ENCODE data around the gene APMAP.

DNA sequence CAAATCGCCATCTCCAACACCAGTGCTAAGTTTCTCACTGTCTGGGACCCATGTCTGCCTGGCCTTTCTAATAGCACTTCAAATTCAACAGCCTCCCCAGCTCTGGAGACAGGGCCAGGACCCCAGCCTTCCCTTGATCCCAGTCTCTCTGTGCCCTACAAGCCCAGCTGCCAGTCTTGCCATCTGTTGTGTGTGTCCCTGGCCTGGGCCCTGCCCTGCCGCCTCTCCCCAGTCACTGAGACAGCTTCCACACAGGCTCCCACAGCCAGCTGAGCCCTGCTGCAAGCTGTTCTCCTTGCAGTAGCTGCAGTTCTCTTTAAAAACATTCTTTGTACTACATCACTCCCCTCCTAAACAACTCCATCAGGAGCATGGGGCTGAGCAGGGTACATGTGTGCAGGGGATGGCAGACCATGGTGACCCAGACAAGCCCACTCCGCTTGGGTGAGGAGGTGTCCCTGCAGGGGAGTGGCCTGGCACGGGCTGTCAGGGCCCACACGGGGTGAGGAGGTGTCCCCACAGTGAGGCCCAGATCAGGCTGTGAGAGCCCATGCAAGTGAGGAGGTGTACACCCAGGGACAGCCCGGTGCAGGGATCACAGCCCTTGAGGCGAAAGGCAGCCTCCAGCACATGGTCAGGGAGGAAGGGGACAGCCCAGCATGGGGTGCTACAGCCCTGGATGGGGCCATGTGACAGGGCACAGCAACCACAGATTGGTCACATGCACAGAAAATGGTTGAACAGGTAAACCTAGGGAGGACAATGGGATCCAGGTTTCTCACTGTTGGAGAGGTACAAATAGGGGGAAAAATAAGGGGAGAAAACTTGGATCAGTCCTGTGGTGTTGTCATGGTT lies 27.3 kb downstream of the APMAP start:
- no peak for TF ChIP-seq POLR2A (IDR thresholded peaks at IDR 0.05)
- TF ChIP-seq, protein P1, sequence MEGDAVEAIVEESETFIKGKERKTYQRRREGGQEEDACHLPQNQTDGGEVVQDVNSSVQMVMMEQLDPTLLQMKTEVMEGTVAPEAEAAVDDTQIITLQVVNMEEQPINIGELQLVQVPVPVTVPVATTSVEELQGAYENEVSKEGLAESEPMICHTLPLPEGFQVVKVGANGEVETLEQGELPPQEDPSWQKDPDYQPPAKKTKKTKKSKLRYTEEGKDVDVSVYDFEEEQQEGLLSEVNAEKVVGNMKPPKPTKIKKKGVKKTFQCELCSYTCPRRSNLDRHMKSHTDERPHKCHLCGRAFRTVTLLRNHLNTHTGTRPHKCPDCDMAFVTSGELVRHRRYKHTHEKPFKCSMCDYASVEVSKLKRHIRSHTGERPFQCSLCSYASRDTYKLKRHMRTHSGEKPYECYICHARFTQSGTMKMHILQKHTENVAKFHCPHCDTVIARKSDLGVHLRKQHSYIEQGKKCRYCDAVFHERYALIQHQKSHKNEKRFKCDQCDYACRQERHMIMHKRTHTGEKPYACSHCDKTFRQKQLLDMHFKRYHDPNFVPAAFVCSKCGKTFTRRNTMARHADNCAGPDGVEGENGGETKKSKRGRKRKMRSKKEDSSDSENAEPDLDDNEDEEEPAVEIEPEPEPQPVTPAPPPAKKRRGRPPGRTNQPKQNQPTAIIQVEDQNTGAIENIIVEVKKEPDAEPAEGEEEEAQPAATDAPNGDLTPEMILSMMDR (IDR thresholded peaks at IDR 0.05 in 4 of 5, conservative IDR thresholded peaks at IDR 0.05 in 1 of 5): no peak

Data from gastrocnemius medialis (tissue), 4 donors.